NCI-H1930 (cell line): Measurements from ENCODE around the gene P4HTM.
"Not testable (repeated sequence)": the region's sequence is repeated elsewhere in the genome, so short reads cannot be mapped to it uniquely, and the experiment has no call there.

Experiments used
- DNase-seq, 2 experiments: peaks; one replicate each; lab custom pipeline; 2025; lab: John Stamatoyannopoulos, UW

P4HTM gene

DNA sequence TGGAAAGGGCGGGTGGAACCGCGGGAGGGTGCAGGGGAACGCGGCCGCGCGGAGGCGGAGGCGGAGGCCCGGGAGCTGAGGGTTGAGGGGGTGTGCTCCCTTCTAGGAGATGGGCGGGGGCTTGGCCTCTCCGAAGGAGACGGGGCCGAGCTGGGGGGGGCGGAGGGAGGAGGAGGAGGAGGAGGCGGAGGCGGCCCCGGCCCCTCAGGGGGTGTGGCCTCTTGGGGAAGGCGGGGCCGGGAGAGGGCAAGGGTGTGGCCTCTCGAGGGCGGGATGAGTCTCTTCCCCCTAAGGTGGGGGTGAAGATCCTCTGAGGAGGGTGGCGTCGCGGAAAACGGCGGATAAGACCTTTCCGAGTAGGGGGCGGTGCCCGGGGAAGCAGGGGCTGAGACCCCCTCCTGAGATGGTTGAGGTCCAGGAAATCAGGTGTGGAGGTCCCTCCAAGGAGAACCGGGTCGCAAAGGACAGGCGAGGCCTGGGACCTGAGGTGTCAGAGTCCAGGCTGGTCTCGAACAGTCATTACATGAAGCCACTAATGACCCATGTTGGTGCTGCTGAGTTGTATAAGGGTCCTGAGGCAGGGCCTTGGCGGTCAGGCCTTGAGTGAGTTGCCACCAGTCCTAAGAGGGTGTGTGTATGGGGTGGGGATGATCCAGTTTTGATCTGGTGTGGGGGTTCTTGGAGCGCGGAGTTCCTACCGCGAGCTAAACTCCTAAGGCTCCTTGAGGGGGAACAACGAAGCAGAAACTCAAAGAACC lies 17.9 kb downstream of the P4HTM start:
- DNase-seq: peak; percentile 54 to 59

DNA sequence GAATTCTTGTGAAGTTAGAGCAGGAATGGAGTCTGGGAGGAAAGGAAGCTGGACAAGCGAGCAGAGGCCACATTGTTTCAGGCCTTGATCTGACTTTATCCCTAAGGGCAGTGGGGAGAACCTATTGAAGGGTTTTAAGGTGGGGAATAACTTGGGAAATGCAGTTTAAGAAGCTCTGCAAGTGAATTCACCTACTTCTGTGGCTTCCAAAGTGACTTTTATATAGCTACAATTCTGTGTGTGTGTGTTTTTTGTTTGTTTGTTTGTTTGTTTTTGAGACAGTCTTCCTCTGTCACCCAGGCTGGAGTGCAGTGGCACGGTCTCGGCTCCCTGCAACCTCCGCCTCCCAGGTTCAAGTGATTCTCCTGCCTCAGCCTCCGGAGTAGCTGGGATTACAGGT lies 18.6 kb downstream of the P4HTM start:
- not testable (repeated sequence) for DNase-seq

- DNase-seq: no peak
Observed at GRCh38 chr3:49009396-49009795, 19.4 kb downstream of the P4HTM start.

- DNase-seq: no peak
Observed at GRCh38 chr3:49012441-49013017, 22.5 kb downstream of the P4HTM start.

- DNase-seq: no peak
Observed at GRCh38 chr3:49013113-49013737, 23.2 kb downstream of the P4HTM start.

DNA sequence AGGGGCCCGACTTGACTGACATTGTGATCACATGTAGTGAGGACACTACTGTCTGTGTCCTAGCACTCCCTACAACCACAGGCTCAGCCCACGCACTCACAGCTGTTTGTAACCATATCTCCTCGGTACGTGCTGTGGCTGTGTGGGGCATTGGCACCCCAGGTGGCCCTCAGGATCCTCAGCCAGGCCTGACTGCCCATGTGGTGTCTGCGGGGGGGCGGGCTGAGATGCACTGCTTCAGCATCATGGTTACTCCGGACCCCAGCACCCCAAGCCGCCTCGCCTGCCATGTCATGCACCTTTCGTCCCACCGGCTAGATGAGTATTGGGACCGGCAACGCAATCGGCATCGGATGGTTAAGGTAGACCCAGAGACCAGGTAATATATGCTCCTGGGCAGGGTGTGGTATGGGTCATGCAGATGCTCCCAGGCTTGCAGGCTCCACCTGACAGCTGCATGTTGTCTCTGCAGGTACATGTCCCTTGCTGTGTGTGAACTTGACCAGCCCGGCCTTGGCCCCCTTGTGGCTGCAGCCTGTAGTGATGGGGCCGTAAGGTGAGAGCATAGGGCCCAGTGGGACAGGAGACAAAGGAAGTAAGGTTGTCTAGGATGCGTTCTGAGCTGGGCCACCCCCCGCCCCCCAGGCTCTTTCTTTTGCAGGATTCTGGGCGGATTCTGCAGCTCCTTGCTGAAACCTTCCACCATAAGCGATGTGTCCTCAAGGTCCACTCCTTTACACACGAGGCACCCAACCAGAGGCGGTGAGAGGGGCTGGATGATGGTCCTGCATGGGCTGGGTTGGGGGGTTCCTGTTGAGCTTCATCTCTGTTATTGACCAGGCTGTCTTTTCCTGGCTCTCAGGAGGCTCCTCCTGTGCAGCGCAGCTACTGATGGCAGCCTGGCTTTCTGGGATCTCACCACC lies 24.0 kb downstream of the P4HTM start:
- DNase-seq: peak in 1 of 2 experiments; percentile 7

- DNase-seq: no peak
Observed at GRCh38 chr3:49015072-49015471, 25.0 kb downstream of the P4HTM start.

GRCh38 chr3:49015765-49016164 lies 25.7 kb downstream of the P4HTM start:
- no peak for DNase-seq

- no peak for DNase-seq
Observed at GRCh38 chr3:49016414-49017228, 26.6 kb downstream of the P4HTM start.

DNA sequence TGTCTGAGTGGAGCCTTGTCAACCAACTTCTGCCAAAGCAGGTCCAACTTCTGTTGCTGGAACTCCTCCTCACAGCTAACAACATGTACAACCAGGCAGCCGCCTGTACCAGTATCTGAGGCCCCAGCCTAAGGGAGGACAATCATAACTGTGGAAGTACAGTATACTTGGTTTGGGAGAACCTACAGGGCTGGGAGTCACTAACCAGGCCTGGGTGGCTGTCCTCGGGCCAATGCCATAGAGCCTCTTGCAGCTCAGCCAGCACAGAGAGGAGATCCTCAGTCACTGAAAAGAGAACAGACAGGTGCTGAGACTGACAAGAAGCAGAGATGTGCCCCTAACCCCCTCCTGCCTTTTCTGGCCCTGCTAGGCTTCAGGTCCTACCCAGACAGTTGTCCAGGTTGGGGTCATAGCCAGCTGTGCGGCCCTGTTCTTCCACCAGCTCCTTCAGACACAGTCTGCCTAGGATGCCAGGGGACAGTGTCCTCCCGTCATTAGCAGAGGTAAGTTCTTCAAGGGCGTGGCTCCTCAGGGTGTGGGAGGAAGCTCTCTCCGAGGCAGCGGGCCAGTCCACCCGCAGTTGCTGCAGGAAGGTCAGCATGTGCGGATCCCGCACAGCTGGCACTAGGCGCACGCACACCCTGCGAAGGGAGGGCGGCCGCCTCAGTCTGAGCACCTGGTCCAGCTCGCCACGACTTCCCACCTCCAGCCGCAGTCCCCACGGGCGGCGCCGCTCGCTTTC lies 27.4 kb downstream of the P4HTM start:
- DNase-seq: no peak

- peak; percentile 69 to 71 for DNase-seq
Observed at GRCh38 chr3:49017971-49018706, 28.1 kb downstream of the P4HTM start, which contains the start of gene DALRD3. Gene DALRD3 (minus strand): TSS chr3:49018580. CDS start chr3:49018564, 16 bp downstream.

DNA sequence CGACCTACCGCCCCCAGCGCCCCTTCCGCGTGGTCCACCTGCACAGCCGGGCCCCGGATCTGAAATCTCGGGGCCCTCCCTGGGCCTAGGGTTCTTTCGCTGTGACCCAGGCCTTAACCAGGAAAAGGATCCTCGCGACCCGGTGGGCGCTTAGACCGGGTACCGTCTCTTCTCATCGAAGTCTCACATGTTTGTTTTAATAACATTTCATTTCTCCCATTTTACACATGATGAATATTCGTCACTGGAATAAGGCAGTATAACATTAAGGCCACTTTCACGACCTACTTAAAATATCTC lies 28.6 kb downstream of the P4HTM start:
- no peak for DNase-seq

- DNase-seq: no peak
Observed at GRCh38 chr3:49019941-49020329, 29.9 kb downstream of the P4HTM start.

- DNase-seq: no peak
Observed at GRCh38 chr3:49020330-49021212, 30.5 kb downstream of the P4HTM start.

- peak; percentile 91 to 95 for DNase-seq
Observed at GRCh38 chr3:49021213-49021812, 31.3 kb downstream of the P4HTM start.

- peak; percentile 85 to 90 for DNase-seq
Observed at GRCh38 chr3:49021813-49022687, 32.0 kb downstream of the P4HTM start, which contains the start of gene NDUFAF3. Gene NDUFAF3 (plus strand): TSS chr3:49022121. CDS start chr3:49022145, 24 bp downstream.

- no peak for DNase-seq
Observed at GRCh38 chr3:49022688-49023171, 32.7 kb downstream of the P4HTM start.
